ENCODE results near the gene TPK1.

TPK1 gene

GRCh38 chr7:144407266-144407931 lies 428.5 kb downstream of the TPK1 start:
- DNase-seq (ENCODE audit: low spot score) = no peak

GRCh38 chr7:144404946-144405345 lies 430.9 kb downstream of the TPK1 start:
- DNase-seq (ENCODE audit: low spot score) = no peak

GRCh38 chr7:144403649-144404061 lies 432.2 kb downstream of the TPK1 start, which contains the start of gene NOBOX:
Gene NOBOX (minus strand): TSS chr7:144403693.
- DNase-seq (ENCODE audit: low spot score) = no peak

GRCh38 chr7:144403102-144403501 lies 432.8 kb downstream of the TPK1 start:
- DNase-seq (ENCODE audit: low spot score) = no peak

Data from COLO829 (cell line).